Measurements from ENCODE around the gene SYT1.

Gene SYT1

DNA sequence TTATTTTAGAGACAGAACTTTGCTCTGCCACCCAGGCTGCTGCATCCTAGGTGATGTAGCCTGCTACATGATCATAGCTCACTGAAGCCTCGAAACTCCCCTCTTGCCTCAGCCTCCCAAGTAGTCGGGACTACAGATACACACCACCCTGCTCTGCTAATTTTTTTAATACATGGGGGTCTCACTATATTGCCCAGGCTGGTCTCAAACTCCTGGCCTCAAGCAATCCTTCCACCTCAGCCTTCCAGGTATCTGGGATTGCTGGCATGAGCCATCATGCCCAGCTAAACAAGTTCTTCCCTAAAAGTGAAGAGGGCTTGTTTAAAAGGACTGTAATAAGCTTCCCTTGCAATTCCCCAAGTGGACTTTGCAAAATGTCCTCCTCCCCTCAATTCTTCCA, 515.8 kb downstream of the SYT1 start:
- DNase-seq (ENCODE audit: low read depth in 4 of 4, low spot score in 1 of 4) = no peak

DNA sequence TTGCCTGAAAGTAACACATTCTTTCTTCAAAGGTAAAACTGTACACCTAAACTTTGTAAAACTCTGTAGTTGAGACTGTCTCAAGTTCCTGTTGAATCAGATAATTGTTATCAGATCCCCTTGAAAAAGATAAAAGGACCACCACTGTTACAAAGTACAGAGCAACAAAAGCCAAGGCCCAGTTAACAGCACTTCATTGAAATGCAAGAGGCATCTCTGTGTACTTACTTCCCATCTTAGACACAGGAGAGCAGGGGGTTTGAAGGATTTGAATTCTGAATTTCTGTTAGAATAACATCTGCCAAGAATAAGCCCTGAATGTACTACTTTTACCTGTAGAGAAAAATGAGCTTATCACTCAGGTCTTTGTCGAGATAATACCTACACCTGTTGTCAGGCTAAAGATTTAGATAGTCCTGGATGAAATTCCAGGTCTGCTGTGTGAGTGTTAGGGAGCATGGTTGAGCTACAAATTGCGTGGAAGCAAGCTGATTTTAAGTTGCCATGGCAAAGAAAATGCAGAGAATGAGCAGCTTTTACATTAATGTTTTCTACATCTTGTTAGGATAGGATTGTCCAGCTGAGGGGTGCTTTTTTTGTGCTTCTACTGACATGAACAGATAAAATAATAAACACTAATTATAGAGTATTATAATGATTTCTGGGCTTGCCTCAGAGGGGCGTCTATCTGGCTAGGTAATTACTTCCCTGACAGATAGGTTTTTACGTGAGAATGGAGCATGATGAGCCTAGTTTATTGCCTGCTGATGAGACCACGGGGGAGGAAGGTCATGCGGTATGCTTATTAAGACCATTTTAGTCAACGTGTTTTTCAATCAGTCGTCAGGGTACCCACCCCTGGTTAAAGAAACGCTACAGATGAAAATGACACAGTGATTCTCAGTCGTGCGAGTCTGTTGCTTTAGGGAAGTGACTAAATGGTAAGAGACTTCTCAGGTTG, 517.0 kb downstream of the SYT1 start:
- no peak for DNase-seq (ENCODE audit: low read depth in 4 of 4, low spot score in 1 of 4)

DNA sequence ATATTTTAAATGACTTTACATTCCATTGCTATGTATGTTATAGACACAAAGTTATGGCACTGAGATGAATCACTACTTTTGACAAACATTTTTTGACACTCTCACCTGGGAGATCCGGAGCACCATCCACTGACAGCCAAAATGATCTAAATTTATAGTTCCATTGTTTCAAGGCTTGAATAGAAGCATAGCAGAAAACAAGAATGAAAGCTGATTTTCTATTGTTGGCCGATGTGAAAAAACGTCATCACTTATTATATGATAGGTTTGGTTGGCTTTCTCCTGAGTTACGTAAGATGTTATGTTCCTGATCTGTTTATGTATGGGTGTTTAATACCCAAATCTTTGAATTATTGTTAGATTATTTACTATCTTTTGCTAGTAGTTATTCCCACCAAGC, 520.0 kb downstream of the SYT1 start:
- DNase-seq (ENCODE audit: low read depth in 4 of 4, low spot score in 1 of 4) = no peak

DNA sequence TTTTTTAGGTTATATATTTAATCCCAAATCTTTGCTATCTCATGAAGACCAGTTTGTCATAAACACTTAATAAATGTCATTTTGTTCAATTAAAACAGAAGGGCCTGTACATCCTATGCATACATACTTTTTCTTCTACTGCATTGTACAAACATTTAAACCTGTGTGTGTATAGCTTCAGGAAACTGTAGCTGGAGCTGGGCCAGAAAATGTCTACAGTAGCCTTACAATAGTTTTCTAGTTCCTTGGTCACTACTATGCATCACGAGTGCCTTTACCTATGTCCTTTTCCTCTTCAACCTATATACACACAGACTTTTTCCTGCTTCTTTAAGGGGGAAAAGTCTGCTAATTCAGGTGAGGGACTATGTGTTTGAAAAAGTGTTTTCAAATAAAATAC, 523.4 kb downstream of the SYT1 start:
- DNase-seq (ENCODE audit: low read depth in 4 of 4, low spot score in 1 of 4) = no peak

DNA sequence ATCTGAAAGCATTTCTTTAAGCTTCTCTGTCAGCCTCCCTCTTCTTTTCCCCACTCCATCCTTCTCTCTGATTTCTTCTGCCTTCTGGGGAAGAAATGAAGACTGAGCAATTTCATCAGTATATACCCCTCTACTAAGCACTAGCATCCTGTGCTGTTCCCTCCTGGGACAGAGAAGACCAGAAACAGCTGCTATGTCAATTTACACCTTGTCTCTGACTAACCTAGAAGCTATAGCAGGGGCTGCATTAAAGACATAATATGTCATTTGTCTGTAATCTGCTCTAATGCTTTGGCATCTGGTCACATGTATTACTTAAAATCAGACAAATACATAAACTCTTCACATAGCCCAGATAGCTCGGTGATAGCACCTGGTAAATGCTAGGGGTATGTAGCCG, 529.3 kb downstream of the SYT1 start:
- no peak for DNase-seq (ENCODE audit: low read depth in 4 of 4, low spot score in 1 of 4)

DNA sequence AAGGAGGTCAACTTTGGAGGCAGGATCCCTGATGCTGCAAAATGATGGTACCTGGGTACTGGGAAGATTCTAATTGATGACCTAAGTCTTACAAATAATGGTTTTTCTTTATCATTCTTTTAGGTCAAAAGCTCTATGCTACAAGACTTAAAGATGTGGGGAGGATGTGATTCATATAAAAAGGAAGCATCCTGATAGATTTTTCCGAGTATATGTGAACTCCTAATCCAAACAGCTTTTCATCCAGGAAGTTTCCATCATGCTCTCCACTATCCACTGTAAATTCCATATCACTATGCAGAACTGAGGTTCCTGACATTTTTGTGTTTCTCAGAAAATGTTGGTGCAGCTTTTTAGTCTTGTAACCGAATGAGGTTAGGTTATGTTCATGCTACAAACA, 533.0 kb downstream of the SYT1 start:
- DNase-seq (ENCODE audit: low read depth in 4 of 4, low spot score in 1 of 4) = no peak

DNA sequence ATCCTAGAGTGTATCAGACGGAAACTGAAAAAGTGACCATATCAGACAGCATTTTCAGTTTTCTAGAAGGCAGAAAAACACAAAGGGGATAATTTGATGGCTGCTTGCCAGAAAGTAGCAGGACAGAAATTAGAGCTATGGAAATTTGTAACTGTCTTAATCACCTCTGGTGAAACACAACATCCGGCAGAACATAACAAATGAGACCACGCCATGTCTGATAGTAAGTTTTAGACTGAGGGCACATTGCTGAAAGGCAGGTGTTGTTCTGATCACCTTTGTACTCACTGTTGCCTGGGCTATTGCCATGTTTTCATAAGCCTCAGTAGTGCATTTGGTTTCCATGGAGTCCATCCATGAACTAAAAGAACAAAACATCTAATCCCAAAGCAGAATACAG, 535.9 kb downstream of the SYT1 start:
- no peak for DNase-seq (ENCODE audit: low read depth in 4 of 4, low spot score in 1 of 4)

DNA sequence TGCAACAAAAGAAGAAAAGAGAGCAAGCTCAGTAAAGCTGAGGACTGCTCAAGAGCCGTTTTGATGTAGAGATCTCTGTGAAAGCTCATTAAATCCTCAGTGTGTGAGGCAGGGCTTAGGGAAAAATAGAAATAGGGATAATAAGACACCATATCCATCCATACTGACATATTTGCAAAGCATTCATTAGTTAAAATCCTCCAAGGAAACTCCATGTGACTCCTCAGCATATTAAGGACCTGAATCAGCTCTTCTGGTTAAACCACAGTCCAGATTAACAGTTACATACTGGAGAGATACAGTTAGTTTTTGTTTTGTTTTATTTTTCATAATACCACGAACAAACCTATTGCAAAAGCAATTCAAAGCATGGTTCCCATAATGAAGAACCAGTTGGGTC, 538.0 kb downstream of the SYT1 start:
- no peak for DNase-seq (ENCODE audit: low read depth in 4 of 4, low spot score in 1 of 4)

DNA sequence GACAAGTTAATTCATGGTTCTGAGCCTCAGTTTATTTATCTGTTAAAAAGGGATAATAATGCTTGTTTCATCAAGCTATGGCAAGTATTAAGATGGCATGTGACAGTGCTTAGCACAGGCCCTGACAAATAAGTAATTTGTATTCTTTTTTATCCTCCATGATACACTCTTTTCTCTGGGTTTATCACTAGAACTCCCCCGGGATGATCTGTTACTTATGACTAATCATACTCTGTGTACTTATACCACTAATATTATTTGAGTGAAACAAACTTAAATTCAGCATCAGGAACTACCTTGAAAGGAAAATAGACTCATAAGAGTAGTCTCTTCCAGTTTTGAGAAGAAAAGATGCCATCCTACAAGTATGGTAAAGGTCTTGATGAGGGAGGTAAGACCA, 542.4 kb downstream of the SYT1 start:
- DNase-seq (ENCODE audit: low read depth in 4 of 4, low spot score in 1 of 4) = no peak

DNA sequence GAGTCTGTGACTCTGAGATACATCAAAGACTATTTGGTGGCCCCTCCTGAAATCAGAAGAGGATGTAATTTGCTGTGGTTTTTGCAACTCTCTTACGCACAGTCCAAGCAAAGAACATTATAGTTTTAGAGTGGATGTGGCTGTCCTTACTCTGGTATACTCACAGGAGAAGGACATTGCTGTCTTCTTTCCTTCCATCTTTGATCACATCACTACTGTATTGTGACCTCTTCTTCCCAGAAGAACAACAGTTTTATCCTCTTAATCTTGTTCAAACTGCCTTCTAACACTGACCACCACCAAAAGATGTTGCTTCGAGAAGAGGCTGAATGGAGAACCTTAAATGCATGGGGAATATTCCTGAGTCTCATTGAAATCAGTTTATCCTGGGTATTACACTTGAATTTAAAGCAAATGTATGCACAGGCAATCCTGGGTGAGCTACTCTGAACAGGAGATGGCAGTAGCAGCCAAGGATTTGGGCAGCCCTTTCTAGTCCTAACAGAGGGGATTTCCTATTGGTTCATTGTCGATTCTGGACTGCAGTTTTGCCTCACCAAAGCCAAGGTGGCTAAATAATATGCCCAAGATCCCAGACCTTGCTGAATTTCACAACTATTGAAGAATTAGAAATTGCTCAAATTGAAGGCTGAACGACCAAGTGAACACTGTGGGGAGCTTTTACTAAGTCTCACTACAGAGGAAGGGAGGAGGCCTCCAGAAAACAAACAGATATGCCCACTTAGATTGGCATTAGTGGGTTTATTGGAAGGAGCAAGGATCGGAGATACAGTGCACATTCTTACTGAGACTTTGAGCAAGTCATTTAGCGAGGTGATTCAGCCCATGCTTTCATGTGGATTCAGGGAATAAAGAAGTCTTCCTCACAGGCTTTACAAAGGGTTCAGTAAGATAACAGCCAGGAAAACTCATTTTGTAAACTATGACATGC, 543.4 kb downstream of the SYT1 start:
- DNase-seq (ENCODE audit: low read depth in 4 of 4, low spot score in 1 of 4) = no peak

DNA sequence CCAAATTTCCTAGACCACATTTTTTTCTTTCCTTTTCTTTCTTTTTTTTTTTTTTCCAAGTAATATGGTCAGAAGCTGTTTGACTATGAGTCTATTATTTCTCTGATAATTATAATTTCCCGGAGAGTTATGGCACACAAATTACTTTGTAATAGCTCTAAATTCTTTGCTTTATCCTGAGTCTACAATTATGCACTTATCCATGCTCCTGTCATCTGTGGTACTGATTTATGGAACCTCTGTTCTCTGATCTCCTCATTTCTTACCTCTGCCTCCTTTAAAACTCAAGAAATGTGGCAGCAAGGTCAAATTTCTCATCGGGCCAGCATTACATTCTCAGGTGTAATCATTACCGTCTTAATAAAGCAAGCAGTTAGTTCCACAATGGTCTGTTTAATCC, 544.1 kb downstream of the SYT1 start:
- DNase-seq (ENCODE audit: low read depth in 4 of 4, low spot score in 1 of 4) = no peak

DNA sequence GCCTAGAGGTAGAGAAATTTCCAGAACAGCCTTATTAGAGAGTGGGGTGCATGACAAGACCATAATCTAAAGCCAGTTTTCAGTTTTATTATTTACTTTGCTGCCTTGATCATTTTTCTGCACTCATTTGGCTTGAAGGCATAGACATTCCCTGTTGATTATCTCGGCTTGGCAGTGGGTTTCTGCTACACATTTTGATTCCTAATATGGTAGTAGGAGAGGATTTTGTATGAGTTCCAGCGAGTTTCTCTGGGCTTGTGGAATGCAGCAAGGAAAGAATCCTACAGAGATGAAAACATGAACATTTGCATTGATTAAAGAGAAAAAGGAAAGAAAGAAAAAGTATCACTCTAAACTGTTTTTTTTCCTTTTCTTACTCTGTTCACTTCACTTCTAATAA, 545.0 kb downstream of the SYT1 start:
- no peak for DNase-seq (ENCODE audit: low read depth in 4 of 4, low spot score in 1 of 4)

DNA sequence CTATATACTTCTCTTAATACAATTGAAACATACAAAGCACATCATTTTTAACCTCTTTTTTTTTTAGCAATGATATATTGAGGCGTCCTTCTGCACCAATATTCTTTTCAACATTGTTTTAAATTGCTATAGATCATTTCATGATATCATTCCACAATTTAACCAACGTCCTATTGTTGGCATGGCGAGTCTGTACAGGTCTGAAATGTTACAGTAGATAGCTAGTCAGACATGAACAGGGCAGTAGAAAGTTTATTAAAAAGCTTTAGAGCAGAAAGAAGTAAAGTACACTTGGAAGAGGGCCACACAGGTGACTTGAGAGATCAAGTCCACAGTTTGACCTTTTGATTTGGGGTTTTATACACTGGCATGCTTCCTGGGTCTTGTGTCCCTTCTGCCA, 547.2 kb downstream of the SYT1 start:
- no peak for DNase-seq (ENCODE audit: low read depth in 4 of 4, low spot score in 1 of 4)

DNA sequence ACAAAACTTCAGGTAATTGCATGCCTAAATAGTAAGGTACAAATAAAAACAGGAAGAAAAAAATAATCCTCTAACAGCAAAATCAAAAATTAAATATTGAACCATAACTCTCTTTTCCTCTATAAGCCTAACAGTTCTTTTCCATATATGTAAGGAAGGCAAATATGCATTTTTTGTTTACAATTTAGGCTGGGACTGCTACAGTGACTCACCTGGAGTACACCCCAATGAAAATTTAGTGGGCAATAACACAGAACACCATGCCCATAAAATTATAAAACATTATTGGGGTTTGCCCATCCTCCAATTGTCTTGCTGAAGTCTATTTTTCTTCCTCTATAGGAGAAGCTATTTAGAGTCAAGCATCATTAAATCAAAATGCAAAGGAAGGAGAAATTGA, 549.2 kb downstream of the SYT1 start:
- DNase-seq (ENCODE audit: low read depth in 4 of 4, low spot score in 1 of 4) = no peak

DNA sequence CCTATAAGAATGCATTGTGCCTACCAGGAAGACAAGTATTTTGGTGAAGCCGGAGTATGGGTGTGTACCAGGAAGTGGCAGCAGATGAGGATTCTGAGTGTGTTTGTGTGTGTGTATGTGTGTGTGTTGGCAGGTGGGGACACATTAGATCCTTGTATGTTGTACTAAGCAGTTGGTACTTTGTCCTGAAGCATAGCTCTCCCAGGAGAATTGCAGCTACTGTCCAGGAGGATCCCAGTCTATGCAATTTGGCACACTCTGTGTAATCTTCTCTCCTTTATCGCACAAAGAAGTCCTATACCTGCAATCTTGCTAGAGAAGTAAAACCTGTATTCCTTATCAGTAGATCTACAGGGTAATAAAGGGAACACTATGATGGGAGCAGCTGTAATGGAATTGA, 549.7 kb downstream of the SYT1 start:
- DNase-seq (ENCODE audit: low read depth in 4 of 4, low spot score in 1 of 4) = no peak

DNA sequence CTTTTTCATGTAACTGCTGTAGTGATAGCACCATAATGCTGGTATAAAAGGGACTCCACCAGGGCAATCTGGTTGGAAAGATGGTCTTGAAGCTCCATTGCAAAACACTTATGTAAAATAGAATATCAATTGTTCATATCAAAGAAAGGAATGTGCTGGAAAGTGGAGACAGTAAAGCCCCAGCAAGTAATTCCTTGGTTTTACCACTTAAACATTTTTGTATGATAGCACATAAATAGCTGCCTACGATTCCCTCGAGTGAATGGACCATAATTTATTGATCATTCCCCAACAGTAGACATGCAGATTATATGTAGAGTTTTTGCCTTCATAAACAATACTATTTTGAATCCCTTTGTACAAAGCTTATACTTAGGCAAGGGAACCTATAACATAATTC, 550.7 kb downstream of the SYT1 start:
- no peak for DNase-seq (ENCODE audit: low read depth in 4 of 4, low spot score in 1 of 4)

DNA sequence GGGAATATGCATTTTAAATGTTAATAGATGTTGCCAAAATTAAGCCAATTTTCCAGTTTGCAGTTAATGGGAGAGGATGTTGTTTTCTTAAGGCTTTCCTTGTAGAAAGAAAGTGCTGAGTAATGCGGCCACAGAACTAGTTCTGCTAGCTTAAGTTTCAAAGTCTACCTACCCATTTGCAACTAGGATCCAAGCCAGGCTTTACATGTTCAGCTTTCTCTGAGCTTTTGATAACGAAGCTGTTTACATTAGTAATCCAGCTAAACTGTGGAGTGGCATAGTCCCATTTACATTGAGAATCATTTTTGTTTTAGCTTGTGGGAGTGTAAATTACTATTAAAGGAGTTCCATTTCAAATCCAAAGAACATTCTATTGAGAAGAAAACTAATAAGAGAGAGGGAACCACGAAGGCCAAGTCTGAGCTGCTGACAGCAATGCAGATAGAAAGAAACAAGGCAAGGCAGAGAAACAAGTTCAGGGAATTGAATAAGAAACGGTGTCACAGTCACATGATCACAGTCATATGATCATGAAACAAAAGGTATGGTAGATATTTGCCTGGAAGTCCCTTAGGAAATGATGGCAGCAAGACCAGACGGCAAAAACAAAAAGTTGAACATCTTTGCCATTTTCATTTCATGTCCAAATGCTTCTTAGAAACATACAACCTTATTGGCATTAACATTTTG, 551.3 kb downstream of the SYT1 start:
- DNase-seq (ENCODE audit: low read depth in 4 of 4, low spot score in 1 of 4) = no peak

DNA sequence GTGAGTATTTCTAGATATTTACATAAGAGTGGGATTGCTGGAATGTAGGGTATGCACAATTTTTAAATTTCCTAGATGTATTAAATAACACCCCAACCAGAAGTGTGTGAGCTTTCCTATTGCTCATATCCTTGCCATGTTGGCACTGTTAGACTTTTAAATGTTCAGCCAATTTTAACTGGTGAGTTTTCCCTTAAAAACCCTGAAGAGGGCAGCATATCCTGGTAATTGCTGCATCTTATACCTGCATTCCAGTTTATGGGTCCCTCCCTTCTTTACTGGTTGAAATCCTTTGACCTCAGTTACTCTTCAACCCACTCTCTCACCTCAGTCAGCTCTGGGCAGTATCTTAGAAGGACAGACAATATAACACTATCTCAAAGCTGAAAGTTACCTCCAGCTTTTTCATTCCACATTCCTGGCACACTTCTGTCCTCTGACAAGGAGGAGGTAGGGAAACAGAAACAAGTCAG, 555.6 kb downstream of the SYT1 start:
- DNase-seq (ENCODE audit: low read depth in 4 of 4, low spot score in 1 of 4) = no peak

DNA sequence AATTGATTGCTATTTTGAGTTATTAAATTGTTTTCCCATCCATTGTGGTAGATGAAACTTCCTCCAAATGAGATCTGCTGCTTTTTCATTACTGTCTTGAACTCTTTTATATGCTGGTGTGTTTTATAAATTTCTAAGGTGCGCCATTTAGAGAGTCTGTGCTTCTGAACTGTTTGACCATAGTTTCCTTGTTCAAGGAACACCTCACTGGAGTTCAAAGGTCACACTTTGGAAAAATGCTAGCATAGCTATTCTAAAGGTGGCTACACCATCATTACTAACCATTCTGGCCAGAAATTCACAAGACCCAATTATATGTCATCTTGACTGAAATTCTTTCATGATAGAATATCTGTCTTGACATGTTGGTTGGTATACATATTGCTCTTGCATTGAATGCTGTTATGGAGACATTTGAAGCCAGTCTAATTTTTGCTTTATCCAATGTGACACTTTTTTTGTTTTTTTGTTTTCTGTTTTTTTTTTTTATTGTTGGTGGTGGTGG, 556.7 kb downstream of the SYT1 start:
- DNase-seq (ENCODE audit: low read depth in 4 of 4, low spot score in 1 of 4) = no peak

DNA sequence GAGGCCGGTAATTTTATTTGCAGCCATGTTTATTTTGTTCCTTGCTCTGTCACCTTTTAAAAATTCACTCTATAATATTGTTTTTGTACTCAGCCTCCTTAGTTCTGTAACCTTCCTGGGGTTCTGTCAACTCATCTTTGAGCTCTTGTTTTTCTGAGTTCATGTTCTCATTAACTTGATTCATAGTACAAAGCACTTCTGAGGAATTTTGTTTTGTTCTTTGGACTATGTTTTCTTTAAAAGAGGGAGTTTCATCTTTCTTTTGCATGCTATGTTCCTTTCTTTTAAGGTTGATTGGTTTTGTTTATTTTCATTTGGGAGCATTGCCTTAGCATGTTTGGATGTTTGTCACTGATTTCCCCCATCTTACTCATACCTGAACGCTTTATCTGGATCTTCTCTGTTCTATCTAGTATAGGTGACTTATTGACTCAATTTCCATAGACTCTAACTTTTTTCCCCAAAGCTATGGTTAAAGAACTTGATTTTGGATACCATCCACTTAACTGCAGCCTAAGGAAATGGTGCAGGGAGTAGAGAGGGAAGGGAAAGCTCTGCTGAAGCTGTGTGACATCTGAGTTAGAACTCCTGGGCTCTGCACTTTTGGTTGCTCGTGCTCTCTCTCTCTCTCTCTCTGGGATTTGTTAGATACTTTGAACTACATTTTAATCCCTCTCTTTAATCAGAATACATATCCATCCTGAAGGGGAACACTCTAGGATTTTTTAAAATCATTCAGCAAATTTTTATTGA, 557.7 kb downstream of the SYT1 start:
- no peak for DNase-seq (ENCODE audit: low read depth in 4 of 4, low spot score in 1 of 4)
